ENCODE results near the gene ANAPC2.
A peak's percentile ranks its signal among the peaks of the same experiment; 100 is the strongest.

ANAPC2 gene

GRCh38 chr9:137227054-137227852 lies 38.9 kb upstream of the ANAPC2 start, which contains the start of gene RNF224:
Gene RNF224, plus strand, starts transcription at chr9:137227502. Its CDS starts 834 bp downstream, at chr9:137228336.
- DNase-seq (ENCODE audit: low read depth in 4 of 4, low spot score in 1 of 4): peak; percentile 52 to 76 (median 70)

- DNase-seq (ENCODE audit: low read depth in 4 of 4, low spot score in 1 of 4): no peak
Observed at GRCh38 chr9:137226338-137227053, 38.1 kb upstream of the ANAPC2 start.

GRCh38 chr9:137225699-137226331 lies 37.5 kb upstream of the ANAPC2 start:
- no peak for DNase-seq (ENCODE audit: low read depth in 4 of 4, low spot score in 1 of 4)

GRCh38 chr9:137224830-137225694 lies 36.7 kb upstream of the ANAPC2 start, which contains the start of gene CYSRT1:
Gene CYSRT1, plus strand, starts transcription at chr9:137225174. Its CDS starts 448 bp downstream, at chr9:137225622.
- no peak for DNase-seq (ENCODE audit: low read depth in 4 of 4, low spot score in 1 of 4)

- peak; percentile 96 to 98 (median 97) for DNase-seq (ENCODE audit: low read depth in 4 of 4, low spot score in 1 of 4)
Observed at GRCh38 chr9:137223078-137223970, 35.0 kb upstream of the ANAPC2 start.

GRCh38 chr9:137222190-137223077 lies 34.1 kb upstream of the ANAPC2 start, which contains the start of gene RNF208:
Gene RNF208, minus strand, starts transcription at chr9:137222240. Its CDS starts 1,028 bp downstream, at chr9:137221212.
- no peak for DNase-seq (ENCODE audit: low read depth in 4 of 4, low spot score in 1 of 4)

- no peak for DNase-seq (ENCODE audit: low read depth in 4 of 4, low spot score in 1 of 4)
Observed at GRCh38 chr9:137221506-137222111, 33.2 kb upstream of the ANAPC2 start.

GRCh38 chr9:137221095-137221505 lies 32.7 kb upstream of the ANAPC2 start:
- no peak for DNase-seq (ENCODE audit: low read depth in 4 of 4, low spot score in 1 of 4)

GRCh38 chr9:137220317-137221094 lies 32.1 kb upstream of the ANAPC2 start:
- DNase-seq (ENCODE audit: low read depth in 4 of 4, low spot score in 1 of 4): no peak

GRCh38 chr9:137219757-137220316 lies 31.5 kb upstream of the ANAPC2 start:
- no peak for DNase-seq (ENCODE audit: low read depth in 4 of 4, low spot score in 1 of 4)

GRCh38 chr9:137218754-137219271 lies 30.5 kb upstream of the ANAPC2 start:
- DNase-seq (ENCODE audit: low read depth in 4 of 4, low spot score in 1 of 4): no peak

- no peak for DNase-seq (ENCODE audit: low read depth in 4 of 4, low spot score in 1 of 4)
Observed at GRCh38 chr9:137218212-137218753, 29.9 kb upstream of the ANAPC2 start.

GRCh38 chr9:137217276-137218211 lies 29.2 kb upstream of the ANAPC2 start:
- DNase-seq (ENCODE audit: low read depth in 4 of 4, low spot score in 1 of 4): no peak

- DNase-seq (ENCODE audit: low read depth in 4 of 4, low spot score in 1 of 4): no peak
Observed at GRCh38 chr9:137216188-137216965, 28.0 kb upstream of the ANAPC2 start.

Measured in stimulated activated CD4-positive, alpha-beta T cell treated with anti-CD3 and anti-CD28 coated beads, Interleukin-1b, Interleukin-23, amount 100 ng/mL, for 24 hours (primary cell).